DLD1 (cell line): ENCODE results near the gene ADAM22.

Experiments
- in situ Hi-C: cut with HindIII; loops from 2 replicates; pipeline ENCODE4 v1.10.0; 2017; ENCODE audit warnings: low sequenced_read_pairs

ADAM22 gene

GRCh38 chr7:87959336-87959735 is 25.3 kb downstream of the ADAM22 start:
- in situ Hi-C loops = no loop called here

DNA sequence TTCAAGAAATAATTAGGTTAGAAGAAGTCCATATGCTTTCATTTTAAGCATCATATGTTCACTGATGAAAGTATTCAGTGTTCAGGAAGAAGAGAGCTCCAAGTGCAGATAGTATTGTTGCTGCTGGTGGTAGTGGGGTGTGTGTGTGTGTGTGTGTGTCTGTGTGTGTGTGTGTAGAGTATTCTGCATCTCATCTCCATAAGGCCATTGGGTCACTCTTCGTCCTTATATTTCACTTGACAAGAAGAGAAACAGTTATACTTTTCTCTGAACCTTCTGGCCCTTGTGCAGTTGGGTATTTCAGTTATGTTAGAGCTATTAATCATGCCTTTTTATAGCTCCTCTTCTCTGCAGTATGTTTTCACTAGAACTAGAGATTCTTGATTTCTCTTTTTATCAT is 26.2 kb downstream of the ADAM22 start:
- in situ Hi-C loops = no loop called here

DNA sequence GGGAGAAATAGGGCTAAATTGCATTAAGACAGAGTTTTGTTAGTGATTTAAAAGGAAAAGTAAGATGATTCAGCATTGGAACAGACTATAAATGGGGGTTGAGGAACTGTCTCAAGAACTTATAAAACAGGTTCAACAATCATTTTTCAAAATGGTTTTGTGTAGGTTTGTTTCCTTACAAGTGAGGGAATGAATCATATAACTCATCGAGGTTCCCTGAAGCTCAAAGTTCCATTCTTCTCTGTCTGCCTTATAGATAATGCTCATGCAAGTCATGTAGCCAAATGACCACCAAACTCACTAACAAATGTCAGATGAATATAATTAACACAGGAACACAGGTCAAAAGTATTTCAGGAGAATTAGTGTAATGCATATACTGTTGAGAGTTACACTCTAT is 27.7 kb downstream of the ADAM22 start:
- in situ Hi-C loops = no loop called here

- in situ Hi-C loops = no loop called here
Observed at GRCh38 chr7:87966271-87966670, 32.2 kb downstream of the ADAM22 start.

DNA sequence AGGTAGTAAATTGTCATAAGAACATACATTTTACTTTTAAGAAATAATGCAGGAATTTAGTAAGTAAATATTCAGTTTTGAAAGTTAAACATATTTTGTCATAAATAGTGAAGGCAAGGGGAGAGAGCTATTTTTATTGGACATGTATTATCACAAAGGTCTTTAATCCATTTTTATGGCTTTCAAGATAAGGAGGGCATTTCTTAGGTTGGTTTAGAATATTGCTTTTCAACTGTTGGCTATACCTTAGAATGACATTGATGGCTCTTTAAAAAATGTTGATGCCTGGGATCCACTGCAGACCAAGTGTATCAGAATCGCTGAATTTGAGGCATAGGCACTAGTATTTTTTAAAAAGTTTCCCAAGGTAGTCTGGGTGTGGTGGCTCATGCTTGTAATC is 34.0 kb downstream of the ADAM22 start:
- in situ Hi-C loops = no loop called here

- in situ Hi-C loops = no loop called here
Observed at GRCh38 chr7:87982116-87982515, 48.1 kb downstream of the ADAM22 start.

DNA sequence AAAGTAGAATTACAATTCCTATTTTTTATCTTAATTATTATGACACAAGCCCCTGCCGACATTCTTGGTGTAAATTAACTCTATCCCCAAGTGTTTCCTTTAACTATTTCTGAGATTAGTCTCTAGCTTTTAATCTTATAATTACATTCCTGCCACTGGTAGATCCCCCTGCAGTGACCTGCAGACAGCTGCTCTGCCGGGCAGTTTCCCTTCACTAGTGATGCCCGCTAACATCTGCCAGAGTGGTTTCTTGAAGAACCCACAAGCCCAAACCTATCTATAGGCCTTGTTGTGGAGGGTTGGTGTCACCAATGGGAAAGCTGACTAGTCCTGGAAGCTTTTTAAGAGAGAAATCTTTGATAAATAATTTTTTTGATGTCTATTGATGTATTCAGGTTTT is 50.0 kb downstream of the ADAM22 start:
- in situ Hi-C loops = no loop called here

DNA sequence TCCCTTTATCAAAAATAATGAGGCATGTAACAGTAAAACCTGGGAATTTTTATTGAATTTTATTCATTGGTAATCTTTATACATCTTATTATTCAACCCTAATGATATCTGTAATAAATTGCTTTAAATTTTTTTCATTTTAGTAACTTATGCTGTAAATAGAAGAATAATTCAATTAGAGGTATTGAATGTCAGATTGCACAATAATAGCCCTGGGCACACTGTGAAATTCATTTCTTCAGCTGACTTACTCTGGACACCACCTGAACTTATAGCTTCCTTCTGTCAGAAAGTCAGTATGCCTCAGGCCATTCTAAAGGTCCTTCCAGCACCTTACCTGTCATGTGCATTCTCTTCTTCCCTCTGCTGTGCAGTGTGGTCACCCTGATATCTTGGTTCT is 59.2 kb downstream of the ADAM22 start:
- in situ Hi-C loops = no loop called here

DNA sequence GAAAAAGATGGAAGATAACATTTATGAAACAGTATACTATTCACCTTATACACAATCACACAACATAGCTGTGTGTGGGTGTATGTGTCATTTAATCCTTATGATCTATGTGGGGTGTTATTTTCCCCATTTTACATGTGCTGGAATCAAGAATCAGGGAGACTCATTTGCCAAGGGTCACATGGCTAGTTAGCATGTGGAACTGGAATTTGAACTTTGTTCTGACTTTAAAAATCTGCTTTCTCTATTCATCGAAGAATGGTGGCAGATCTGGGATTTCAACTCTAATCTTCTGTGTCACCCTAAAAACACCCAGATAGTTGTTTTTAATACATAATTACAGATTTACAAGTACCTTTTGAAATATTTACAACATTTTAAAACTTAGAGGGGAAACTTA is 65.2 kb downstream of the ADAM22 start:
- in situ Hi-C loops = no loop called here

GRCh38 chr7:88001744-88002530 is 67.9 kb downstream of the ADAM22 start:
- in situ Hi-C loops = no loop called here

- in situ Hi-C loops = no loop called here
Observed at GRCh38 chr7:88002617-88003016, 68.6 kb downstream of the ADAM22 start.

DNA sequence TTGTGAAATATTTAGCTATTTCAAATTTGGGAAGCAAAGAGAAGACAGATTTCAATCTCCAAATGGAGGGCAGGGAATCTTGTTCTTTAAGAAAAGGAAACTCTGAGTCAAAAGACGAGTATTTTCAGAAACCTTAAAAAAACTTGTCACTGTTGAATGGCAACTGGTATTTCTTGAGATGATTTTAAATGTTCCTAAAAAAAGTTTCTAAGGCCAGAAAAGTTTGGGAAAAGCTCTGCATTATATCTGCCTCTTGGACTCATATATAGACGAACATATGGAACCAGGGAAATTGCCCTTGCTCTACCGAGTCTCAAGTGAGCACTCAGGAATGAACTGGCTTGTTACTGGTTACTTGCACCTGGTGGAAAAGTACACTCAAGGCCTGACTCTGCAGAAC is 69.5 kb downstream of the ADAM22 start:
- in situ Hi-C loops = no loop called here

DNA sequence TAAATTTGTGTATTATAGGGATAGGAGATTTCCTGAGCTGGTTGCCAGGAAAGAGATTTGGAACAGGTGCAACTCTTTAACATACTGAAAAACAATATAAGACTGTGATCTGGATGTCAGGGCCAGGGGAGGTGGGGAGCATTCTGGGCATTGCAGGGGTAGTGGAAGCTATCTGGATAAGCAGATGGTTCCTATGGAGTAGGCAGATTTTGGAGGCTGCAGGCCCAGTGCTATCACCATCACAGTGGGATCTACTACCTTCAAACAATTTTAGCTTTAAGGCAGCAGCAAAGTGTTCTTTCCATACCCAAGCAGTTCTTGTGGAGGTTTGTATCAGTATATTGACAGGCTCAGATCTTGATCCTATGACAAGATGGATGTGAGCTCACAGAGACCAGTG is 71.1 kb downstream of the ADAM22 start:
- in situ Hi-C loops = no loop called here

DNA sequence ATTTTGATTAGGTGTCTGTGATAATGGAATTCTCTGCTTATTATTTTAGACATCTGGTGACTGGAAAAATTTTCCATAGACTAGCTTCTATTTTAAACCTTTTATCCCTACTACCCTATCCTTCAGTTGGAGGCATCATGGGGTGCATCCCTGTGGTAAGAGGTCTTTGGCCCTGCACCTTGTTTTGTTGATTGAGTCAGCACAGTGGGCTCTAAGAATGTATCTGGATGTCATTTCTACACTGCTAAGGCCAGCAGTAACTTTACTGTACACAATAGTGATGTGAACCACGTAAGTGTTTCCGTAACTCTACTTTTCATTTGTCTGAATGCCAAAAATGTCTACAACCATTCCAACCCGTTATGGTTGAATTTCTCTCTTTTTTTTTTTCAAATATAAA is 75.6 kb downstream of the ADAM22 start:
- in situ Hi-C loops = no loop called here

GRCh38 chr7:88012086-88012485 is 78.0 kb downstream of the ADAM22 start:
- in situ Hi-C loops = no loop called here

DNA sequence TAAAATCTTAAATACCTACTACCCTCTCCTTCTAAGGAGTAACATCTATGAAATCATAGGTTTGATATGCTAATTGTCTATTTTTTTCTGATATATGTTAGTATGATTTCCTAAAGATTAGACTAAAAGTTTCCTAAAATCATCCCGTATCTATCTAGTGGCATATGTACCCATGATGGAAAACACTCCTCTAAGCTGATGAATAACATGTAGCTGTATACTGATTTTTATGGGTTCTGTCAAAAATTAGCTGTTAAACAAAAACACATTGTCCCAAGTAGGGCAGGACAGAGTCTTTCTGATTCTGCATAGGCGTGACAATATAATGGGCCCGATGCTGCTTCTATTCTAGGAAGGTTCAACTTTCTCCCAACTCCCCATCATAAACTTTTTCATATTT is 79.9 kb downstream of the ADAM22 start:
- in situ Hi-C loops = no loop called here

DNA sequence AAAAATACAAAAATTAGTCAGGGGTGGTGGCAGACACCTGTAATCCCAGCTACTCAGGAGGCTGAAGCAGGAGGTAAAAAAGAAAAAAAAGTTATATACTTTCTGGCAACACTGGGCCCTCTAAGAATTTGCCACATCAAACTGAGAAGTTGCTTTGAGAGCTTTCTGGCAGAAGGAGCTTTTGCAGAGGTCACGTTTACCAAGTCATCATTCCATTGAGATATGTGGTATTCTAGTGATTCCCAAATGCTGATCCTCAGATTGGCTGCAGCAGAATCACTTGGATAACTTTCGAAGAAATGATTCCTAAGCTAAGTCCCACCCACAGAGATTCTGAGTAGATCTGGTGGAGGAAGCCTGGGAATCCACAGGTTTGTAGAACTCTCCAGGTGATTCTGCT is 80.5 kb downstream of the ADAM22 start:
- in situ Hi-C loops = no loop called here

GRCh38 chr7:88015309-88015708 is 81.3 kb downstream of the ADAM22 start:
- in situ Hi-C loops = no loop called here

DNA sequence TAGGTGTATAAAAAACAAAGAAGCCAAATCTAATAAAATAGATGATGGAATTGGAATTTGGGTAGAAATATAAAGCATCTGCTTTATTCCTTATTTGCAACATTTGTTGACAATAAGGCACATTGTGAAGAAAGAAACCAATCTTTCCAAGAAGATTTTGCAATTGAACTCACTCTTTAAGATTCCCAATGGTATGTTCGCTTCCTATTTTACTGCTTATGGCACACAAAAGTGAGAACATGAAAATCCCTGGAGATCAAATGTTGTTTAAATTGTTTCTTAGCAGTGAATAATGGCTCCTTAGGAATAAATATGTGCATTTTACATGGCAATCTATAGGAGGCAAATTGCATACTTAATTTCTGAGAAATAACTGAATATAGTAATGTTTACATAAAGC is 84.5 kb downstream of the ADAM22 start:
- in situ Hi-C loops = no loop called here

DNA sequence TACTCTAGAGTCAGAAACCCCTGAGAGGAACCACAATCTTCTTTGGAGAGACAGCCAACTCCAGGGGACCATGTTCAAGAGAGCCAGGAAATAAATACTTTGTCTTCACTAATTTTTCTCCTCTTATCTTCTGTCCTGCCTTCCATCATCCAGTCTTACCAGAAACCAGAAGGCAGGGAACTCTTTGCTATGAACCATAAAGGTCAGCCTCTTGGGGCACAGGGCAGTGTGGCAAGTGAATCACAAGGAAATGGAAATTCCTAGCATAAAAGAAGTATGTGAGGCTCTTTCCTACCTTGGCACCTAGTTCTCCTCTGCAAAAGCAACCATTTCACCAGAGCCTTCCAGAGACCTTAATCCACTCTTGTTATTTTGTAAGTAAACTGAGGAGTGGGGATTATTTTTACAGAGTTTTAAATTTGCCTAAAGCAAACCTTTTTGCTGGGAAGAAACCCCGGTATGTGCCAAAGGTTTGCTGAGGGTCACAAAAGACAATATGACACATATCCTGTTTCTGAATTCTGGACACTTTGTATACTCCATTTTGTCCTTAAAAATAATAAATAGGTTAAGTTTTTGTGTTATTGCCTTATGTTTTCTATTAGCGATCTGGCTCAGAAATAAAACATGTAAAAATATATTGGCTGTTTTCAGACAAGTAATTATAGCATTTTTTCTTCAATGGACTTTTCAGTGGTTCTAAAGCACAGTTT is 87.1 kb downstream of the ADAM22 start:
- in situ Hi-C loops = no loop called here

DNA sequence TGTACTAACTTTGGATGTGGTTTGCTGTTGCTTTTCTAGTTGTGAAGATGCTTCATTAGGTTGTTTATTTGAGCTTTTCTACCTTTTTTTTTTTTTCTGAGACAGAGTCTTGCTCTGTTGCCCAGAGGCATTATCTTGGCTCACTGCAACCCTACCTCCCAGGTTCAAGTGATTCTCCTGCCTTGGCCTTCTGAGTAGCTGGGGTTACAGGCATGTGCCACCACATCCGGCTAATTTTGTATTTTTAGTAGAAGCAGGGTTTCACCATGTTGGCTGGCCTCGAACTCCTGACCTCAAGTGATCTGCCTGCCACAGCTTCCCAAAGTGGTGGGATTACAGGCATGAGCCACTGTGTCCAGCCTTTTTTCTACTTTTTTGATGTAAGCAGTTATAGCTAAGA is 93.7 kb downstream of the ADAM22 start:
- in situ Hi-C loops = no loop called here

DNA sequence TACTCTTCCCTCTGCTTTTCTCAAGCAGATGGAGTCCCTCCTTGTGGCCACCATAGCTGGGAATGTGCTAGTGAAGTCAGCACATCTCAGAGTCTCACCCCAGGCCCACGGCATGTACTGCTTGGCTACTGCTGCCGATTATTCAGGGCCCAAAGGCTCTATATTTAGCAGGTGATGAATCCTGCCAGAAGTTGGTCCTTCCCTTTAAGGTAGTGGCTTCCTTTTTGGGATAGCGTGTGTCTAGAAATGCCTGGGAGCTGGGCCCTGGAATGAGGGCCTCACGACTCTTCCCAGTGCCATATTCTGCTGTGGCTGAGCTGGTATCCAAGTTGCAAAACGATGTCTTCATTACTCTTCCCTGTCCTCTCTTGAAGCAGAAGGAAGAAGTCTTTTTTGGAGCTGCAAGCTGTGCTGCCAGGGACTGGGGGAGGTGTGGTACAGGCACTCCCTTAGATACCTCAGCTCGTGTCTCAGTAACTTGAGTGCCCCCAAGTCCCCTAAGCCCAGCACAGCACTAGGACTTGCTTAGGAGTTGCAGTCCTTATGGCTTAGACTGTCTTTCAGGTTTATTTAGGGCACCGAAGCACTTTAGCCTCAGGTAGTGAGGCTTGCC is 100.1 kb downstream of the ADAM22 start:
- in situ Hi-C loops = no loop called here
